ENCODE measurements around the gene ARPC1B. TPM values are rescaled to one million over a fixed set of nuclear protein-coding genes. Genes with fewer than 3 reads are reported as not detected.

The ARPC1B gene
- total and polyA plus RNA-seq, 9 of the 15 experiments (the other 6 are each of a cell fraction or from before 2014, with no cell fraction given): 6.7 to 357 (median 211) TPM

- TF ChIP-seq BRCA1 (IDR thresholded peaks at IDR 0.05) (no peak), BRCA1 (CRISPR knock-in tag; IDR thresholded peaks at IDR 0.05) (no peak), SMARCE1 (IDR thresholded peaks at IDR 0.05) (peak; percentile 38; the same call in 1 of the 2 replicates), ZNF184 (CRISPR knock-in tag; IDR thresholded peaks at IDR 0.05) (no peak), SMC3 (conservative IDR thresholded peaks at IDR 0.05; ENCODE audit: insufficient read depth, low read depth, low read length) (no peak), TFAM (CRISPR knock-in tag; conservative IDR thresholded peaks at IDR 0.05) (no peak), ELF1 (tag; IDR thresholded peaks at IDR 0.05) (peak; percentile 99), MIER1 (IDR thresholded peaks at IDR 0.05; ENCODE audit: low read depth) (no peak), POLR3G (IDR thresholded peaks at IDR 0.05; ENCODE audit: extremely low read depth, insufficient read length, insufficient replicate concordance) (no peak), SLC30A9 (CRISPR knock-in tag; IDR thresholded peaks at IDR 0.05) (no peak), EGR1 (conservative IDR thresholded peaks at IDR 0.05) (peak; percentile 87), WHSC1 (IDR thresholded peaks at IDR 0.05; ENCODE audit: low read length) (no peak), KAT8 (IDR thresholded peaks at IDR 0.05; ENCODE audit: low read depth) (no peak), DACH1 (IDR thresholded peaks at IDR 0.05; ENCODE audit: partially characterized antibody) (no peak), DIDO1 (tag; IDR thresholded peaks at IDR 0.05; ENCODE audit: low read depth) (no peak), CEBPB (tag; IDR thresholded peaks at IDR 0.05) (peak; percentile 64), CBFA2T3 (IDR thresholded peaks at IDR 0.05) (peak; percentile 15; the same call in 1 of the 2 replicates), E2F5 (CRISPR knock-in tag; IDR thresholded peaks at IDR 0.05) (peak; percentile 64; the same call in 1 of the 2 replicates)
- TF ChIP-seq, protein P1, sequence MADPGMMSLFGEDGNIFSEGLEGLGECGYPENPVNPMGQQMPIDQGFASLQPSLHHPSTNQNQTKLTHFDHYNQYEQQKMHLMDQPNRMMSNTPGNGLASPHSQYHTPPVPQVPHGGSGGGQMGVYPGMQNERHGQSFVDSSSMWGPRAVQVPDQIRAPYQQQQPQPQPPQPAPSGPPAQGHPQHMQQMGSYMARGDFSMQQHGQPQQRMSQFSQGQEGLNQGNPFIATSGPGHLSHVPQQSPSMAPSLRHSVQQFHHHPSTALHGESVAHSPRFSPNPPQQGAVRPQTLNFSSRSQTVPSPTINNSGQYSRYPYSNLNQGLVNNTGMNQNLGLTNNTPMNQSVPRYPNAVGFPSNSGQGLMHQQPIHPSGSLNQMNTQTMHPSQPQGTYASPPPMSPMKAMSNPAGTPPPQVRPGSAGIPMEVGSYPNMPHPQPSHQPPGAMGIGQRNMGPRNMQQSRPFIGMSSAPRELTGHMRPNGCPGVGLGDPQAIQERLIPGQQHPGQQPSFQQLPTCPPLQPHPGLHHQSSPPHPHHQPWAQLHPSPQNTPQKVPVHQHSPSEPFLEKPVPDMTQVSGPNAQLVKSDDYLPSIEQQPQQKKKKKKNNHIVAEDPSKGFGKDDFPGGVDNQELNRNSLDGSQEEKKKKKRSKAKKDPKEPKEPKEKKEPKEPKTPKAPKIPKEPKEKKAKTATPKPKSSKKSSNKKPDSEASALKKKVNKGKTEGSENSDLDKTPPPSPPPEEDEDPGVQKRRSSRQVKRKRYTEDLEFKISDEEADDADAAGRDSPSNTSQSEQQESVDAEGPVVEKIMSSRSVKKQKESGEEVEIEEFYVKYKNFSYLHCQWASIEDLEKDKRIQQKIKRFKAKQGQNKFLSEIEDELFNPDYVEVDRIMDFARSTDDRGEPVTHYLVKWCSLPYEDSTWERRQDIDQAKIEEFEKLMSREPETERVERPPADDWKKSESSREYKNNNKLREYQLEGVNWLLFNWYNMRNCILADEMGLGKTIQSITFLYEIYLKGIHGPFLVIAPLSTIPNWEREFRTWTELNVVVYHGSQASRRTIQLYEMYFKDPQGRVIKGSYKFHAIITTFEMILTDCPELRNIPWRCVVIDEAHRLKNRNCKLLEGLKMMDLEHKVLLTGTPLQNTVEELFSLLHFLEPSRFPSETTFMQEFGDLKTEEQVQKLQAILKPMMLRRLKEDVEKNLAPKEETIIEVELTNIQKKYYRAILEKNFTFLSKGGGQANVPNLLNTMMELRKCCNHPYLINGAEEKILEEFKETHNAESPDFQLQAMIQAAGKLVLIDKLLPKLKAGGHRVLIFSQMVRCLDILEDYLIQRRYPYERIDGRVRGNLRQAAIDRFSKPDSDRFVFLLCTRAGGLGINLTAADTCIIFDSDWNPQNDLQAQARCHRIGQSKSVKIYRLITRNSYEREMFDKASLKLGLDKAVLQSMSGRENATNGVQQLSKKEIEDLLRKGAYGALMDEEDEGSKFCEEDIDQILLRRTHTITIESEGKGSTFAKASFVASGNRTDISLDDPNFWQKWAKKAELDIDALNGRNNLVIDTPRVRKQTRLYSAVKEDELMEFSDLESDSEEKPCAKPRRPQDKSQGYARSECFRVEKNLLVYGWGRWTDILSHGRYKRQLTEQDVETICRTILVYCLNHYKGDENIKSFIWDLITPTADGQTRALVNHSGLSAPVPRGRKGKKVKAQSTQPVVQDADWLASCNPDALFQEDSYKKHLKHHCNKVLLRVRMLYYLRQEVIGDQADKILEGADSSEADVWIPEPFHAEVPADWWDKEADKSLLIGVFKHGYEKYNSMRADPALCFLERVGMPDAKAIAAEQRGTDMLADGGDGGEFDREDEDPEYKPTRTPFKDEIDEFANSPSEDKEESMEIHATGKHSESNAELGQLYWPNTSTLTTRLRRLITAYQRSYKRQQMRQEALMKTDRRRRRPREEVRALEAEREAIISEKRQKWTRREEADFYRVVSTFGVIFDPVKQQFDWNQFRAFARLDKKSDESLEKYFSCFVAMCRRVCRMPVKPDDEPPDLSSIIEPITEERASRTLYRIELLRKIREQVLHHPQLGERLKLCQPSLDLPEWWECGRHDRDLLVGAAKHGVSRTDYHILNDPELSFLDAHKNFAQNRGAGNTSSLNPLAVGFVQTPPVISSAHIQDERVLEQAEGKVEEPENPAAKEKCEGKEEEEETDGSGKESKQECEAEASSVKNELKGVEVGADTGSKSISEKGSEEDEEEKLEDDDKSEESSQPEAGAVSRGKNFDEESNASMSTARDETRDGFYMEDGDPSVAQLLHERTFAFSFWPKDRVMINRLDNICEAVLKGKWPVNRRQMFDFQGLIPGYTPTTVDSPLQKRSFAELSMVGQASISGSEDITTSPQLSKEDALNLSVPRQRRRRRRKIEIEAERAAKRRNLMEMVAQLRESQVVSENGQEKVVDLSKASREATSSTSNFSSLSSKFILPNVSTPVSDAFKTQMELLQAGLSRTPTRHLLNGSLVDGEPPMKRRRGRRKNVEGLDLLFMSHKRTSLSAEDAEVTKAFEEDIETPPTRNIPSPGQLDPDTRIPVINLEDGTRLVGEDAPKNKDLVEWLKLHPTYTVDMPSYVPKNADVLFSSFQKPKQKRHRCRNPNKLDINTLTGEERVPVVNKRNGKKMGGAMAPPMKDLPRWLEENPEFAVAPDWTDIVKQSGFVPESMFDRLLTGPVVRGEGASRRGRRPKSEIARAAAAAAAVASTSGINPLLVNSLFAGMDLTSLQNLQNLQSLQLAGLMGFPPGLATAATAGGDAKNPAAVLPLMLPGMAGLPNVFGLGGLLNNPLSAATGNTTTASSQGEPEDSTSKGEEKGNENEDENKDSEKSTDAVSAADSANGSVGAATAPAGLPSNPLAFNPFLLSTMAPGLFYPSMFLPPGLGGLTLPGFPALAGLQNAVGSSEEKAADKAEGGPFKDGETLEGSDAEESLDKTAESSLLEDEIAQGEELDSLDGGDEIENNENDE (IDR thresholded peaks at IDR 0.05; ENCODE audit: low read depth, low read length): no peak
Observed at GRCh38 chr7:99325592-99326407, 48.7 kb upstream of the ARPC1B start, which contains the start of gene ARPC1A (continued).

Data from K562 (cell line).